ENCODE results near the gene CEP128.

CEP128 gene

GRCh38 chr14:80868260-80868659 lies 73.3 kb downstream of the CEP128 start:
- DNase-seq, result no peak

DNA sequence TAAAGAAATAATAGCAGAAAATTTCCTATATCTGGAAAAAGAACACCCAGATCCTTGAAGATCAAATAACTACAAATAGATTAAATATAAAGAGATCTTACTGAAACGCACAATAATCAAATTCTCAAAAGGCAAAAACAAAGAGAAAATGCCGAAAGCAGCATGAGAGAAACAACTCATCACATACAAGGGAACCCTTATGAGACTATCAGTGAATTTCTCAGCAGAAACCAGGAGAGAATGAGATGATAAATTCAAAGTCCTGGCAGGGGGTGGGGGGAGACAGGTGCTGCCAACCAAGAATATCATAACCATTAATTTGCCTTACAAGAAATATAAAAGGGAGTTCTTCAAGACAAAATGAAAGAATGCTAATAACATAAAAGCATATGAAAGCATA lies 73.7 kb downstream of the CEP128 start:
- no peak for DNase-seq

DNA sequence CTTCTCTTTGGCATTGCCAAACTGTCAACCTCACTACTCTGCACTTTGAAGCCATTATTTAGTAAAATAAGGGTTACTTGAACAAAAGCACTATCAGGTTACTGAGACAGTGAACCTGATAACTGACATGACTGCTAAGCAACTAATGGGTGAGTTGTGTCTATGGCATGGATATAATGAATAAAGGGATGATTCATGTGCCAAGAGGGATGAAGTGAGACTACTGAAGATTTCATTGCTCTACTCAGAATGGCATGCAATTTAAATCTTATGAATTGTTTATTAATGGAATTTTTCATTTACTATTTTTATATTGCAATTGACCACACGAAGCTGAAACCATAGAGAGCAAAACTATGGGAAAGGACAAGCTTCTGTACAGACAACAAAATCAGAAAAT lies 74.4 kb downstream of the CEP128 start:
- DNase-seq, result no peak

DNA sequence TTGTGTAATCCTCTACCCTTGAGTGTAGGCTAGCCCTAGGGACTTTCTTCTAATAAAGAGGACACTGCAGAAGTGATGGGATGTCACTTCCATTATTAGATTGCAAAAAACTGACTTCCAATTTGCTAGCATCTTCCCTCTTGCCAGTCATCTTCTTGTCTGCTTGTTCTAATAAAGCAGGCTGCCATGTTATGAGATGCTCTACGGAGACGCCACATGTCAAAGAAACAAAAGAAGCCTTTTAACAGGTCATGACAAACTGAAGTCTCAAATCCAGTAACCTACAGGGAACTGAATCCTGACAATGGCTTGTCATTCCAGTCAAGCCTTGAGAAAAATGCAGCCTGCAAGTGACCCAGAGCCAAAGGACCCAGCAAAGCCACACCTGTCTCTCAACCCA lies 76.0 kb downstream of the CEP128 start:
- no peak for DNase-seq

- DNase-seq, result no peak
These were observed 78.6 kb downstream of the CEP128 start for GRCh38 chr14:80862983-80863382.

GRCh38 chr14:80862541-80862940 lies 79.0 kb downstream of the CEP128 start:
- DNase-seq, result no peak

DNA sequence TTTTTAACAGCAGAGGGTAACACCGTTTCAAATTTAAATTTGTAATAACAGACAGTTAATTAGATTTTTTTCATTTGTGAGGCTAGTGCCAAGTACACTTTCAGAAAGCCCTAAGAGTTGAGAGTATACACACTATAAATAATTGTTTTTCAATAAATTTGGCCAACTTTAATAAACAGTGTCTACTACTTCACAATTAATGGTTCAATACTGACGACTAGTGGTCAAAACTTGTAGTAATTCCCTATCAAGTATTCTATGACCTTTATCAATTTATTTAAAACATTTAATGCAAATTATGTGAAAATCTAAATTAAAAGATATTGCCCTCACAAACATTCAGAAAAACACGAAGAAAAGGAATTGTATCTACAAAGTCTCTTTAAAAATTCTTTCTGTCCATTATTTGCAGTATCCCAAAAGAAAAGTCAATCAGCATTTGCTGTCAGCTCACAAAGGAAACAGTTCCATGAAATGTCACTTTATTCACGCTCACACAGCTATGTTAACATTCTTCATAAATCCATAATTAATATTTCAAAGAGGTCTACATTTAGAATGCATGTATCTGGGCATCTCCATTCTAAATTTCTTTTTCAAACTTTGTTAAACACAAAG lies 91.2 kb downstream of the CEP128 start:
- DNase-seq, result peak; percentile 13 to 74

DNA sequence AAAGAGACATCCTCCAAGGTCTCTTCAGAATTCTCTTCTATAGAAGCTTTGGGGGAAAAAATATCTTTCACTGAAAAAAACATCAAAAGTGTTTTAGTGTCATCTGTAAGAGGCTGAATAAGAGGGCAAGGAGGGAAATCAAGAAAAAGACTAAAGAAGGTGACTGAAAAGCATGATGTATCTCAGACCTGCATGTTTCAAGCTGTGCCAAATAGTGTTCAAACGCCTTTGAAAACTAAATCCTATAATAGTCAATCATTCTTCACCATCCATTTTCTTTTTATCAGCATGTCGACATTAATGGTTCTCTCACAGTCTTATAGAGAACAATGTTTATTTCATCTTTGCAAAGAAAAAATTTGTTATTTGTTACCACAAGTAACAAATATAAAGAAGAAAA lies 94.5 kb downstream of the CEP128 start:
- DNase-seq, result no peak

DNA sequence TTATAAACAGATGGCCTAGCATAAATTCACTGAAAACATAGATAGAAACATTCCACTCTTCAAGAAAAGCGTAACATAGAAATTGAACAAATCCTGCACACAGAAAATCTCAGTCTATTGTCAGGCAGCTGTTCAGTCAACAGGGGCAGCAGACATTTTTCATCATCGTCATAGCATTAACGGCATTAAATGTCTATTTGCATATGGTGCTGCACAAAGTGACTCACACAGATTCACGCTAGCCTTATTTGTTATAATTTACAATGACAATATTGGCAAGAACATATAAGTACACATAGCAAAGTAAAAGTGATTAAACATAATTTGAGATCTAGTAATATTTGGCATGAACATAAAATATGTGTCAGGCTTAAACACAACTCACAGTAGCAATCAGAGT lies 95.7 kb downstream of the CEP128 start:
- DNase-seq, result no peak

GRCh38 chr14:80844872-80845271 lies 96.7 kb downstream of the CEP128 start:
- no peak for DNase-seq

DNA sequence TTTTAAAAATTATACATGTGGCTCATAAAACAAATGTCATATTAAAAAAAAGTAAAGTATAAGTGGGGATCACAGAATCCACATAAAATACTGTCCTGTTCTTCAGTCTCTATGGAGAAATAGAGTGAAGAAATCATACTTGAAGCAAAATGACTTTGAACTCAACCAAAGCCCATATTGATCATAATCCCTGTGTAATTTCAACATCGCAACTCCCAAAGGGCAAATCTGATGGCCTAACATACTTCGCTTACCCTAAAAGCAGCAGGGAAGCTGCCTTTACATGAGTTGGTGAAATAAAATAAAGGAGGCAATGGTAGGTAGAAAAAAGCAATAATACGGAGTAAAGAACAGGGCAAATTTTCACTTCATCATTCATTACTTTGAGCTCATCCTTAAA lies 101.8 kb downstream of the CEP128 start:
- no peak for DNase-seq

DNA sequence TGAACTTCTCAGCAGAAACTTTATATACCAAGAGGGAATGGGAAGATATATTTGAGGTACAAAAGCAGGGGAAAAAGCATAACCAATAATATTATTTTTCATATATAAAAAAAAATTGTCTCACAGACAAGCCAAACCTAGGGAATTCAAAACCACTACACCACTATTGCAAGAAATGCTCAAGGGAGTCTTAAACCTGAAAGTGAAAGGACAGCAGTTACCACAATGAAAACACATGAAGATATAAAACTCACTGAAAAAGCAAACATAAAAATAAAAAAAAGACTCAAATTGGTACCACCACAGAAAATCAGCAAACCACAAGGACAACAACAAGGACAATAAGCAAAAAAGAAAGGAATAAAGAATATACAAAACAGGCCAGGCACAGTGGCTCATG lies 131.9 kb downstream of the CEP128 start:
- DNase-seq, result no peak

GRCh38 chr14:80805136-80805535 lies 136.4 kb downstream of the CEP128 start:
- no peak for DNase-seq

GRCh38 chr14:80798878-80799277 lies 142.7 kb downstream of the CEP128 start:
- no peak for DNase-seq

DNA sequence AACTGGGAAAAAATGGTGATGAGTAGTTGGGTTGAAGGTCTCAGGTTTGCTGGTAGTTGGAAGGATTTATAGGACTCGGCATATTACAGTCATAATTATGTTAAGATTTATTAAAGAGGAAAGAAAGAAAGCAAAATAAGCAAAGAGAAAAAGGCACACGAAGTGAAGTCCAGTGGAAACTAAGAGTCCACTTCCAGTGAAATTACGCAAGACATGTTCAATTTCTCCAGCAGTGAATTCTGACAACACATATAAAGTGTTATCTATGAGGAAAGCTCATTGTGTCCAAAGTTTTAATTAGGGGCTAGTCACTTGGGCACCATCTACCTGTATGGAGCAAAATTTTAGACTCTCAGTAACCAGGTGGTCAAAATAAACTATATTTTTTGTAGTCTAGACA lies 143.3 kb downstream of the CEP128 start:
- no peak for DNase-seq

DNA sequence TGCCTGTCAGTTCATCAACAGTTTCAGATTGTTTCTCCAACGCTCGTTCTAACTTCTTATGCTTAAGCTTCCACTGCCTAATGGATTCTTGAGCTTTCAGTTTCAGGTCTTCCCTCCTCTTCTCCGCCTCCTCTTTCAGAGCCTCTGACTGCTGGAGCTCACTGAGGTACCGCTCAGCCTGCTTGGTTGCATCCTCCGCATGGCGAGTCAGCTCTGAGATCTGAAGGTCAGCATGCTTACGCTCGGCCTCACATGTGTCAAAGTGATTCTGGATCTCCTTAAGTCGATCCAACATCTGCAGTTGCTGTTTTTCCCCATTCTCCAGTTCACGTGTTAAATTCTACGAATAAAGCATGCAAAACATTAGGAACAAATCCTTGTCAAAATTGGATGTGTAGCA lies 148.8 kb downstream of the CEP128 start:
- DNase-seq, result no peak

- no peak for DNase-seq
These were observed 153.7 kb downstream of the CEP128 start for GRCh38 chr14:80787876-80788275.

DNA sequence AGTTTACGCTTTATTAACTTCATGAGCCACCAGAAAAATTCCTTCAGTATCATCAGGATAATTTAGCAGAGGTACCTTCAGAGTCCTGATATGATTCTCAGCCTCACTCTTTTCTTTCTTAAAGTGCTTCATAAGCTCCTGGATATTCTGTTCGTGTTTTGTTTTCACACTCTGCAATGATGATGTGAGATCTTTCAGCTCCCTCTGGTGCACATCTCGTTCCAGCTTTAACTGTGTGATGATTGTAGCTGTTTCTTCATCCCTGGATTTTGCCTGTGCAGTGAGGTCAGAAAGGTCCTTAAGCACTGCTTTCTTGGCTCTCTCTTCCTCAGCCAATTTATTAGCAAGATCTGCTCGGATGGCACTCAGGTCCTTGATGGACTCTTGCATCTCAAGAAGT lies 156.7 kb downstream of the CEP128 start:
- DNase-seq, result no peak

- DNase-seq, result no peak
These were observed 159.6 kb downstream of the CEP128 start for GRCh38 chr14:80781972-80782367.

DNA sequence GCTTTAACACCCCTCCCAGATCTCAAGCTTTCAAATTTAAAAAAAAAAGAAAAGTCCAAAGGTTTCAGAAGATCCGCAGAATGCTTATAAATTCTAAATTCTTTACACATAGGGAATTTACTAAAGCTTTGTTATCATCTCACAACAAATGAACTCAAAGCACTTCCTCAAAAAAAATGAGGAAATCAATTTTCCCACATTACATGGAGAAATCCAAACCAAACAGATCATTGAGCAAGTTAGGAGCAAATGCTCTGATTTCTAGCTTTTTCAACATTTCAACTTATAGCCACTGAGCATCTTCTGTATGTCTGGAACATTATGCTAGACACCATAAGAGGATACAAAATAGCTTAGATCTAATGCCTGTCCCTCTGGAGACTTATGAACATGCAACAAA lies 161.0 kb downstream of the CEP128 start:
- peak; percentile 56 to 68 for DNase-seq

DNA sequence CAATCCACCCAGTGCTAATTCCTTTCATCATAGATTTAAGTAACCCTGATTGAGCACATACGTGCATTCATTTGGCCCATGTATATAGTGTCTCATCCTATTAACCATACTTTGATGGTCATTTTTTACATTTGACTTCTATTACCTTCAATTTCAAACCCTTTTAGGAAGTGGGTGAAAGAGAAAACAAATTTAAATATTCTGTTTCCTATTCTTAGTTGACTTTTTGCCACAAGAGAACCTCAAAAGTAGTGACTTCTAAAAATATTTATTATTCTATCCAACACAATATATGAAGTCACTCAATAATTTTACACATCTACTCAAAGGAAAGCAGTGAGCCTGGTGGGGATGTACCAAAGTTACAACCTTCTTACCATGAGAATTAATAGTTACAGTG lies 164.9 kb downstream of the CEP128 start:
- no peak for DNase-seq

DNA sequence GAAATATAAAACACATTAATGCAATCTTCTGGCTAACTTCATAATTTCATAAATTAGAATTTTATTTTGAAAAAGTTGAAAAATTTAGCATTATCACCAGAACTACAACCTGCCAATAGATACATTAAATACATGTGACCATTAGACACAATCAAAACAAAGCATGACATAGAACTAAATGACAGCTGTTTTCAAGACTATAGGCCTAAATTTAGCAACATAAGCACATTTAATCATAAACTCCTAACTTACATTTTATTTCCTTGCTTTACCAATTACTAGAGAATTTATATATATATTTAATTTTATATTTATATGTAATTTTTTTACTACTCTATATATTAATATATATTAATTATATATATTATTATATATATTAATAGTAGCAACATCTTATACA lies 165.4 kb downstream of the CEP128 start:
- DNase-seq, result no peak

DNA sequence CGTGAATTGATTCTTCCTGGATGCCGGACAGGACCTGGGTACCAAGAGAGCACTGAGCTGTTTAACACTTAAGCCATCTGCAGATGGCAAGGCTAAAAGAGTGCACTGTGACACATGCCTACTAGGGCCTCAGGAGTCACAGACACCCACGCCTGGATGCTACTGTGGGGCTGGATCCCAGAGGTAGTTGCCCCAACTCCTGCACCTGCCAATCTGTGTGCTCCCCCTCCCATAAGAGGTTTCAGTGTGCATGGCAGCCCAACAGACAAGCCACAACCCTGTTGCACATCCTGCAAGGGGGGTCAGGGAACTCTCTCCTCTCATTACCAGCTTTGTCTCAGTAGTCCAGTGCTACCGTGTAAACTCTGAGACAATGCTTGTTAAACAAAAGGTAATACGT lies 169.0 kb downstream of the CEP128 start:
- no peak for DNase-seq

DNA sequence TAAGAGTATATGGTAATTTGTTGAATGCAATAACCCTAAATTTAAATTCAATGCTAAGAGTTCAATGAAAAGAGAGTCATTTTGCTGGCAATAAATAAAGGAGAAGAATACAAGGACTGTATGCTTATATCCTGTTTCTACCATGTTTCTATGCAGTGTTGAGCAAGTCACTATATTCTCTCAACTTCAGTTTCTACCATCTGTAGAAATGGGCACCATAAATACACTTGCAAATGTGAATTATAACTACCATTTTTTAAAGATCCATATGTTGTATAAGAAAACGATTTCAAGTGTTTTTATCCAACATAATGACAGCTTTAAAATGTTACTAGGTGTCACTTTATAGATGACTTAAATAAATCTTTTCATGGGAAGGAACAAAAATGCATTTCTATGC lies 170.3 kb downstream of the CEP128 start:
- no peak for DNase-seq

GRCh38 chr14:80770114-80770908 lies 171.2 kb downstream of the CEP128 start:
- no peak for DNase-seq

Measured in inflammatory macrophage treated with lipopolysaccharide for 1 hour (primary cell).